Nephron progenitor cell (in vitro differentiated cells): Measurements from ENCODE around the gene KCTD8.

Experiments used
- DNase-seq: peaks from one replicate; pipeline ENCODE4 v3.0.0; 2021
- H3K27ac Mint-ChIP-seq: 2 replicates; pipeline ENCODE4 v1.8.0; 2021; ENCODE audit warnings: mild to moderate bottlenecking, moderate library complexity, mixed read lengths
- H3K27me3 Mint-ChIP-seq: 2 replicates; pipeline ENCODE4 v1.8.0; 2021; ENCODE audit warnings: mild to moderate bottlenecking, low read depth, mixed read lengths; ENCODE audit not compliant: poor library complexity
- H3K36me3 Mint-ChIP-seq: 2 replicates; pipeline ENCODE4 v1.8.0; 2021; ENCODE audit warnings: low read depth, mixed read lengths
- H3K4me1 Mint-ChIP-seq: 2 replicates; pipeline ENCODE4 v1.8.0; 2021; ENCODE audit warnings: mixed read lengths
- H3K4me3 Mint-ChIP-seq: 2 replicates; pipeline ENCODE4 v1.8.0; 2021; ENCODE audit warnings: mild to moderate bottlenecking, moderate library complexity, mixed read lengths
- H3K9me3 Mint-ChIP-seq: 2 replicates; pipeline ENCODE4 v1.8.0; 2021; ENCODE audit warnings: mild to moderate bottlenecking, moderate library complexity, mixed read lengths
- CTCF ChIP-seq: fragments of 200-600 bp; sonication (generic); IDR thresholded peaks from 2 replicates; pipeline ENCODE4 v1.5.0; 2021; ENCODE audit warnings: antibody characterized with exemption

KCTD8 gene

GRCh38 chr4:44368413-44369167 is 80.0 kb downstream of the KCTD8 start:
- H3K27ac Mint-ChIP-seq = no peak overlapping the region
- no peak for TF ChIP-seq CTCF
- no peaks in the 10 kb centered on the region for H3K4me1 Mint-ChIP-seq
- H3K4me3 Mint-ChIP-seq = no peak overlapping the region
- no peaks in the 10 kb centered on the region for H3K27me3 Mint-ChIP-seq
- H3K36me3 Mint-ChIP-seq = no peaks in the 10 kb centered on the region
- H3K9me3 Mint-ChIP-seq = no peaks in the 10 kb centered on the region
- DNase-seq = no peak

DNA sequence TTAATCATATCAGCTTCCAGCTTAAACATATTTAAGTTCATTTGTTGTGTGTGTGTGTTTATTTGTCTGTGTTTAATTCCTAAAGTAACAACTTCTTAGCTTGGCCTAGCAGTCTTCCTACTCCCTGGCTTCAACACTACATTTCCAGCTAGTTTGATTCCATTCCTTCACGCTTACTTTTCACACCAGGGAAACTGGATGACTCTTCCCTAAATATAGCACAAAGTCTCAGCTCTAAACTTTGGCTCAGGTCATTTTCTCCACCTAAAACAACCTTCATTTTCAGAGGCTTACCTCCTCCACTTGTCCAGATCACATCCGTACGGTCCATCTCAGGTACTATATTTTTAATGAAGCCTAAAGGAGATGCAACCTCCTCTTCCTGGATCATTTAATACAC is 94.4 kb downstream of the KCTD8 start:
- Mint-ChIP-seq H3K27me3 (peaks cover 3% of the 10 kb centered on the region), H3K36me3 (no peaks in the 10 kb centered on the region), H3K27ac (no peak overlapping the region), H3K4me3 (no peak overlapping the region), H3K4me1 (no peaks in the 10 kb centered on the region), H3K9me3 (no peaks in the 10 kb centered on the region)
- DNase-seq = no peak
- TF ChIP-seq CTCF = no peak

GRCh38 chr4:44351069-44351468 is 97.5 kb downstream of the KCTD8 start:
- no peaks in the 10 kb centered on the region for H3K36me3 Mint-ChIP-seq
- TF ChIP-seq CTCF = no peak
- H3K27me3 Mint-ChIP-seq = no peaks in the 10 kb centered on the region
- H3K9me3 Mint-ChIP-seq = no peaks in the 10 kb centered on the region
- DNase-seq = no peak
- no peaks in the 10 kb centered on the region for H3K4me1 Mint-ChIP-seq
- H3K4me3 Mint-ChIP-seq = no peak overlapping the region
- H3K27ac Mint-ChIP-seq = no peak overlapping the region

GRCh38 chr4:44342800-44343199 is 105.8 kb downstream of the KCTD8 start:
- Mint-ChIP-seq H3K27me3 (no peaks in the 10 kb centered on the region), H3K27ac (no peak overlapping the region), H3K9me3 (no peaks in the 10 kb centered on the region), H3K4me1 (no peaks in the 10 kb centered on the region), H3K36me3 (no peaks in the 10 kb centered on the region), H3K4me3 (no peak overlapping the region)
- no peak for TF ChIP-seq CTCF
- no peak for DNase-seq

DNA sequence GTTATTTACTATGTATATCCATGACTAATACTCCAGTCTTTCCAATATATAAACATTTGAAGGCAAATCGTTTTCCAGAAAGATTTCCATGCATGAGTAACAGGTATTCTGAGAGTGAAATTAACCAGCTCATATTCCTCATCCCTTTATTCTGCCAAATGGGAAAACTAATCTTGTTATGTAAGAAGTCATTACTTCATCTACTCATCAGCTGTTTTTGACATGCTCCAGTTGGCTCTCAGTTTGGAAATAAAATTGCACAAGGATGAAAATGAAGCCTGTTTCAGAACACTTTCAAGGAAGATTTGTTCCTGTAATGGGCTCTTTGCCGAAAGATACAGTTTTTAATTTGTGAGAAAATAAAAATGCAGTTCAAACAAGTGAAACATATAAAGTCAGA is 121.9 kb downstream of the KCTD8 start:
- no peak for DNase-seq
- no peaks in the 10 kb centered on the region for H3K27me3 Mint-ChIP-seq
- no peaks in the 10 kb centered on the region for H3K4me1 Mint-ChIP-seq
- no peak overlapping the region for H3K27ac Mint-ChIP-seq
- H3K36me3 Mint-ChIP-seq = no peaks in the 10 kb centered on the region
- no peak overlapping the region for H3K4me3 Mint-ChIP-seq
- H3K9me3 Mint-ChIP-seq = no peaks in the 10 kb centered on the region
- TF ChIP-seq CTCF = no peak

DNA sequence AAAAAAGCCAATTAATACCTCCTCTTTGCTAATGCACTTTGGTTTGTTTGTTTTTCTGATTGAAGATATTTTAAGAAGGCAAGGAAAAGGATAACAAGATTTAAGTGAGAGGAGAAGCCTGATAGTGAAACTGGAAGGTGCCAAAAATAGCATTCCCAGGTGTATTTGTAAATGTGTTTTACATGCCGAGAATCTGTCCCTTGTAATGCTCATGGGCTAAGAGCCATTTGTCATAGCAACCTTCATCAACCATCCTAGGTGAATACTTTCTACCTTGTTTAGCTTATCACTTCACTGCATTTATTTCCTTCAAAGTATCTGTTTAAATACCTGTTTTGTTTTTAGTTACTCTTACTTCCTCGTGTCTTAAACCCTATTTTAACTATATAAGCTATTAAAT is 127.8 kb downstream of the KCTD8 start:
- H3K36me3 Mint-ChIP-seq = no peaks in the 10 kb centered on the region
- H3K27ac Mint-ChIP-seq = no peak overlapping the region
- H3K4me1 Mint-ChIP-seq = no peaks in the 10 kb centered on the region
- no peaks in the 10 kb centered on the region for H3K27me3 Mint-ChIP-seq
- no peak for TF ChIP-seq CTCF
- H3K9me3 Mint-ChIP-seq = no peaks in the 10 kb centered on the region
- H3K4me3 Mint-ChIP-seq = no peak overlapping the region
- no peak for DNase-seq
